Measurements from ENCODE around the gene VRTN.

The VRTN gene

DNA sequence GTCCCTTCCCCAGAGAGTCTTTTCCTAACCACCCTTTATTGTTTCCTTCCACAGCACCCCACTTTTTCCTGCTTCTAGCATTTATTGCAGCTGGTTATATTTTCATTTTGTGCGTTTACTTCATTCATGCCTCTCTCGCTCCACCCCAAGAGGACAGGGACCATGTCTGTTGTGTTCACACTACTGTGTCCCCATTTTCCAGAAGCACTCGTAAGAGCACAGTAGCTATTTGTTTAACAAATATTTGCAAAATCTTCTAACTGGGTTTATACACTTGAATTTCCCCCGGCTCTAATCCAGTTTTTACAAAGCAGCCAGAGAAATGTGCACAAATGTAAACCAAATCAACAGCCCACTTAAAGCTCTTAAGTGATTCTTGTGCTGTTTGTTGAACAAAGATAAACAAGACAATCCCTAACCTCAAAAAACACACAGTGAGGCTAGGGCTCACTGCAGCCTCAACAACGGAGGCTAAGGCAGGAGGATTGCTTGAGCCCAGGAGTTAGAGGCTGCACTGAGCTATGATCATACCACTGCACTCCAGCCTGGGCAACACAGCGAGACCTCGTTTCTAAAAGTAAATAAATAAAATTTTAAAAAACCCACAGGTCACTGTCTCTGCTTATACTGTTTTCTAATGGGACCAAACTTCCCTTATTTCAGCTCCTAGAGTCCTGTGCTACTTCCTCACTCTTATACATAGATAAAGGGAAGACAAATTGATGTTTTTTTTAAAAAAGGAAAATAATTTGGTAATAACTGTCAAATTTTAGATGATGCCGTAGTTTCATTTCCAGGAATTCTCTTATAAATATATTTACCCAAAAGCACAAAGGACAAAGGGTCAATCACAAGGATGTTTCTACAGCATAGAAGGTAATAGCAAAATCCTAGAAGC lies 38.9 kb upstream of the VRTN start:
- Histone ChIP-seq H3F3A (ENCODE audit: low read depth) (no peaks in the 10 kb centered on the region), H2AFZ (ENCODE audit: low read length) (no peak overlapping the region), H3K9ac (ENCODE audit: low read depth, low read length, poor library complexity, severe bottlenecking) (no peak overlapping the region), H3K27me3 (ENCODE audit: insufficient read depth, low read length, poor library complexity, severe bottlenecking) (no peaks in the 10 kb centered on the region), H3K79me2 (ENCODE audit: insufficient read depth, low read length) (no peaks in the 10 kb centered on the region), H3K9me2 (replicated peaks; ENCODE audit: low read depth, low read length) (no peaks in the 10 kb centered on the region), H3K36me3 (ENCODE audit: insufficient read depth, low read length) (no peaks in the 10 kb centered on the region), H3K4me2 (ENCODE audit: low read depth, low read length, poor library complexity, severe bottlenecking) (no peak overlapping the region), H3K4me1 (ENCODE audit: insufficient read depth, low read length, poor library complexity, severe bottlenecking) (no peaks in the 10 kb centered on the region), H3K9me3 (ENCODE audit: insufficient read depth, low read depth, low read length) (no peaks in the 10 kb centered on the region), H3K4me3 (ENCODE audit: low read length, poor library complexity, severe bottlenecking) (no peak overlapping the region), H4K20me1 (ENCODE audit: insufficient read depth, low read length, poor library complexity, severe bottlenecking) (no peaks in the 10 kb centered on the region)
- TF ChIP-seq EZH2phosphoT487 (IDR thresholded peaks at IDR 0.05; ENCODE audit: borderline replicate concordance) = no peak
- TF ChIP-seq, protein P1, sequence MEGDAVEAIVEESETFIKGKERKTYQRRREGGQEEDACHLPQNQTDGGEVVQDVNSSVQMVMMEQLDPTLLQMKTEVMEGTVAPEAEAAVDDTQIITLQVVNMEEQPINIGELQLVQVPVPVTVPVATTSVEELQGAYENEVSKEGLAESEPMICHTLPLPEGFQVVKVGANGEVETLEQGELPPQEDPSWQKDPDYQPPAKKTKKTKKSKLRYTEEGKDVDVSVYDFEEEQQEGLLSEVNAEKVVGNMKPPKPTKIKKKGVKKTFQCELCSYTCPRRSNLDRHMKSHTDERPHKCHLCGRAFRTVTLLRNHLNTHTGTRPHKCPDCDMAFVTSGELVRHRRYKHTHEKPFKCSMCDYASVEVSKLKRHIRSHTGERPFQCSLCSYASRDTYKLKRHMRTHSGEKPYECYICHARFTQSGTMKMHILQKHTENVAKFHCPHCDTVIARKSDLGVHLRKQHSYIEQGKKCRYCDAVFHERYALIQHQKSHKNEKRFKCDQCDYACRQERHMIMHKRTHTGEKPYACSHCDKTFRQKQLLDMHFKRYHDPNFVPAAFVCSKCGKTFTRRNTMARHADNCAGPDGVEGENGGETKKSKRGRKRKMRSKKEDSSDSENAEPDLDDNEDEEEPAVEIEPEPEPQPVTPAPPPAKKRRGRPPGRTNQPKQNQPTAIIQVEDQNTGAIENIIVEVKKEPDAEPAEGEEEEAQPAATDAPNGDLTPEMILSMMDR (conservative IDR thresholded peaks at IDR 0.05; ENCODE audit: low read length) = no peak

DNA sequence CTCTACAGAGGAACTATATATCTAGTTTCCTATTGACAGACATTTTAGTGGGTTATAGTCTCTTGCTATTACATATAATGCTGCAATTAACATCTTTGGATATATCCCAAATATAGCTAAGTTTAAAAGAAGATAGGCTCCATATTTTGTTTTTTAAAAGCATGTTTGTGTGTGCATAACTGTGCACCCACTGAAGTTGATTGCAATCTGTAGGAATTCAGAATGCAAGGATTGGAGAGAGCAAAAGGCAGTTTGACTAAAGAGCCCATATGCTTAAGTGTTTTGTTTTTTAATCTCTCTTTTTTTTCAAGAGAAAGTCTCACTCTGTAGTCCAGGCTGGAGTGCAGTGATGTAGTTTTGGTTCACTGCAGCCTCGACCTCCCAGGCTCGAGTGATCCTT lies 36.1 kb upstream of the VRTN start:
- Histone ChIP-seq H3K9me3 (ENCODE audit: insufficient read depth, low read depth, low read length) (no peaks in the 10 kb centered on the region), H3K4me1 (ENCODE audit: insufficient read depth, low read length, poor library complexity, severe bottlenecking) (no peaks in the 10 kb centered on the region), H3F3A (ENCODE audit: low read depth) (no peaks in the 10 kb centered on the region), H3K4me3 (ENCODE audit: low read length, poor library complexity, severe bottlenecking) (no peak overlapping the region), H3K79me2 (ENCODE audit: insufficient read depth, low read length) (no peaks in the 10 kb centered on the region), H3K27me3 (ENCODE audit: insufficient read depth, low read length, poor library complexity, severe bottlenecking) (no peaks in the 10 kb centered on the region), H3K9me2 (replicated peaks; ENCODE audit: low read depth, low read length) (no peaks in the 10 kb centered on the region), H3K36me3 (ENCODE audit: insufficient read depth, low read length) (no peaks in the 10 kb centered on the region), H2AFZ (ENCODE audit: low read length) (no peak overlapping the region), H3K9ac (ENCODE audit: low read depth, low read length, poor library complexity, severe bottlenecking) (no peak overlapping the region), H4K20me1 (ENCODE audit: insufficient read depth, low read length, poor library complexity, severe bottlenecking) (no peaks in the 10 kb centered on the region), H3K4me2 (ENCODE audit: low read depth, low read length, poor library complexity, severe bottlenecking) (no peak overlapping the region)
- TF ChIP-seq, protein P1 (conservative IDR thresholded peaks at IDR 0.05; ENCODE audit: low read length) = no peak
- no peak for TF ChIP-seq EZH2phosphoT487 (IDR thresholded peaks at IDR 0.05; ENCODE audit: borderline replicate concordance)

DNA sequence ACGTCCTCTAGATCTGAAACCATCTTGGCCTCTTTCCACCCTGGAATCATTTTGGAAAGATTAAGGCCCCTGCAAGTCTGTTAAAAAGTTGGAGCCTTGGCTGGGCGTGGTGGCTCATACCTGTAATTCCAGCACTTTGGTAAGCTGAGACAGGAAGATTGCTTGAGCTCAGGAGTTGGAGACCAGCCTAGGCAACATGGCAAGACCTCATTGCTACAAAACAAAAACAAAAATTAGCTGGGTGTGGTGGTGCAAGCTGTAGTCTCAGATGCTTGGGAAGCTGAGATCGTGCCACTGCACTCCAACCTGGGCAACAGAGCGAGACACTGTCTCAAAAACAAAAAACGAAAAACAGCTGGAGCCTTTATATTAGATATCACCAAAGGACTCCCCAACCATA lies 34.7 kb upstream of the VRTN start:
- Histone ChIP-seq H2AFZ (ENCODE audit: low read length) (peak overlapping the region; percentile 15; the same call in 1 of the 2 replicates), H4K20me1 (ENCODE audit: insufficient read depth, low read length, poor library complexity, severe bottlenecking) (no peaks in the 10 kb centered on the region), H3K9ac (ENCODE audit: low read depth, low read length, poor library complexity, severe bottlenecking) (no peak overlapping the region), H3K4me1 (ENCODE audit: insufficient read depth, low read length, poor library complexity, severe bottlenecking) (no peaks in the 10 kb centered on the region), H3K36me3 (ENCODE audit: insufficient read depth, low read length) (no peaks in the 10 kb centered on the region), H3K4me3 (ENCODE audit: low read length, poor library complexity, severe bottlenecking) (no peak overlapping the region), H3K79me2 (ENCODE audit: insufficient read depth, low read length) (no peaks in the 10 kb centered on the region), H3K9me2 (replicated peaks; ENCODE audit: low read depth, low read length) (no peaks in the 10 kb centered on the region), H3K27me3 (ENCODE audit: insufficient read depth, low read length, poor library complexity, severe bottlenecking) (no peaks in the 10 kb centered on the region), H3K9me3 (ENCODE audit: insufficient read depth, low read depth, low read length) (no peaks in the 10 kb centered on the region), H3K4me2 (ENCODE audit: low read depth, low read length, poor library complexity, severe bottlenecking) (no peak overlapping the region), H3F3A (ENCODE audit: low read depth) (no peaks in the 10 kb centered on the region)
- no peak for TF ChIP-seq EZH2phosphoT487 (IDR thresholded peaks at IDR 0.05; ENCODE audit: borderline replicate concordance)
- TF ChIP-seq, protein P1 (conservative IDR thresholded peaks at IDR 0.05; ENCODE audit: low read length) = no peak
